Measurements from ENCODE around the gene MSX1.

DNA sequence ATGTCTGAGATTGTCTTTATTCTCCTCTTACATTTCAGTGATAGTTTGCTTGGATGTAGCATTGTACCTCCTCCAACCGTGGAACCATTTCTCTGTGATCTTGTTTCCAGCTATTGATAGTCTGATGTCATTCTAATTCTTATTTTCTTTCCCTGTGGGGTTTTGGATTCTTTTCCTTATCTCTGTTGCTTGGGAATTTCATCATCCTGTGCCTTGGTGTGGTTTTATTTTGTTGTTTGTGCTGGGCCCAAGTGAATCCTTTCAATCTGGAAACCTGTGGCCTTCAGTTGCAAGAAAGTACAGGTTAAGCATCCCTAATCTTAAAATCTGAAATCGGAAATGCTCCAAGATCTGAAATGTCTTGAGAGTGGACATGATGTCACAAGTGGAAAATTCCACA is 22.0 kb downstream of the MSX1 start:
- TF ChIP-seq CTCF (IDR thresholded peaks at IDR 0.05; ENCODE audit: poor library complexity, severe bottlenecking) (no peak), EP300 (conservative IDR thresholded peaks at IDR 0.05; ENCODE audit: poor library complexity, severe bottlenecking) (no peak), POLR2AphosphoS5 (IDR thresholded peaks at IDR 0.05) (no peak), REST (IDR thresholded peaks at IDR 0.05; ENCODE audit: borderline replicate concordance) (no peak)
